Caco-2 (cell line): ENCODE measurements around the gene NCAPH2. TPM values are rescaled to one million over a fixed set of nuclear protein-coding genes. Genes with fewer than 3 reads are reported as not detected.

ENCODE experiments used
- BruUV-seq: library from RNA; stranded (reverse); fragments of 400-500 nt; replicated peaks from 2 replicates; lab custom pipeline; 2021; lab: Mats Ljungman, UMichigan
- CTCF ChIA-PET: fragments of 300-600 bp; sonication (Branson Sonifier 250); formaldehyde crosslinking; loops from one replicate; lab custom pipeline; 2022; ENCODE audit warnings: antibody characterized with exemption; lab: Charles Lee
- POLR2A ChIA-PET: fragments of 300-600 bp; sonication (Branson Sonifier 250); formaldehyde crosslinking; loops from one replicate; lab custom pipeline; 2022; ENCODE audit warnings: antibody characterized with exemption; lab: Charles Lee
- DNase-seq, 2 experiments: peaks; one replicate each; pipeline versions ENCODE4 v3.0.0 to v3.0.0-alpha.2; 2020 to 2022
- H3K27me3 ChIP-seq: replicated peaks from 2 replicates; pipeline ENCODE4 v1.6.0; 2011; ENCODE audit warnings: low read length; ENCODE audit not compliant: control insufficient read depth, insufficient read depth
- H3K36me3 ChIP-seq: 2 replicates; pipeline ENCODE4 v1.5.1; 2011; ENCODE audit warnings: low read length; ENCODE audit not compliant: control insufficient read depth, insufficient read depth
- H3K4me1 ChIP-seq: fragments of 250-450 bp; sonication (Bioruptor Pico); 2 replicates; pipeline ENCODE4 v1.5.1; 2020; ENCODE audit warnings: mild to moderate bottlenecking
- H3K4me3 ChIP-seq: 2 replicates; pipeline ENCODE4 v1.5.1; 2011; ENCODE audit warnings: low read depth, mild to moderate bottlenecking, control low read depth, low read length
- H3K9me3 ChIP-seq: fragments of 250-450 bp; sonication (Bioruptor Pico); 2 replicates; pipeline ENCODE4 v1.5.1; 2020; ENCODE audit warnings: mild to moderate bottlenecking, moderate library complexity
- H3K27ac Mint-ChIP-seq: one replicate; pipeline ENCODE4 v1.8.0; 2022; ENCODE audit warnings: mixed read lengths; ENCODE audit not compliant: unreplicated experiment
- H3K27me3 Mint-ChIP-seq: one replicate; pipeline ENCODE4 v1.8.0; 2022; ENCODE audit warnings: mixed read lengths; ENCODE audit not compliant: insufficient read depth, unreplicated experiment
- H3K36me3 Mint-ChIP-seq: one replicate; pipeline ENCODE4 v1.8.0; 2022; ENCODE audit warnings: mild to moderate bottlenecking, mixed read lengths; ENCODE audit not compliant: insufficient read depth, unreplicated experiment
- H3K4me1 Mint-ChIP-seq: one replicate; pipeline ENCODE4 v1.8.0; 2022; ENCODE audit warnings: low read depth, mixed read lengths; ENCODE audit not compliant: unreplicated experiment
- H3K4me3 Mint-ChIP-seq: one replicate; pipeline ENCODE4 v1.8.0; 2022; ENCODE audit warnings: mild to moderate bottlenecking, moderate library complexity, mixed read lengths; ENCODE audit not compliant: unreplicated experiment
- H3K9me3 Mint-ChIP-seq: one replicate; pipeline ENCODE4 v1.8.0; 2022; ENCODE audit warnings: mixed read lengths; ENCODE audit not compliant: unreplicated experiment
- CTCF ChIP-seq, 2 experiments: fragments of 200-600 bp in 1 of 2; IDR thresholded peaks; 1 replicate in 1 of 2; 2 replicates in 1 of 2; pipeline versions ENCODE4 v1.5.1 to v1.8.0; 2011 to 2022; ENCODE audit warnings: antibody characterized with exemption in 1 of 2, control low read depth in 1 of 2, inconsistent platforms in 1 of 2, low read depth in 1 of 2, low read length in 1 of 2, mild to moderate bottlenecking in 1 of 2, moderate library complexity in 1 of 2; ENCODE audit not compliant: insufficient read depth in 1 of 2, severe bottlenecking in 1 of 2, unreplicated experiment in 1 of 2
- intact Hi-C: fragments of 100-400 bp; cut with micrococcal nuclease; formaldehyde crosslinking; loops from one replicate; pipeline ENCODE4 v1.10.0; 2022; ENCODE audit not compliant: unreplicated experiment
- total RNA-seq: library from RNA; stranded (reverse); gene quantifications from 2 replicates; pipeline ENCODE4 v1.2.3, GENCODE V29; 2022

The NCAPH2 gene
- total RNA-seq, 1 experiment from 2014 or later = 88.9 TPM

GRCh38 chr22:50521710-50522109 is 13.7 kb downstream of the NCAPH2 start:
- H3K4me3 ChIP-seq = no peak overlapping the region
- Mint-ChIP-seq H3K27ac (no peak overlapping the region), H3K36me3 (peaks cover 59% of the 10 kb centered on the region), H3K9me3 (no peaks in the 10 kb centered on the region), H3K4me3 (no peak overlapping the region), H3K27me3 (no peaks in the 10 kb centered on the region), H3K4me1 (peaks cover 8% of the 10 kb centered on the region)
- no peak for DNase-seq
- H3K36me3 ChIP-seq = no peaks in the 10 kb centered on the region
- intact Hi-C loops = no loop called here
- BruUV-seq = no TSS peak
- no peaks in the 10 kb centered on the region for H3K27me3 ChIP-seq
- peaks cover 12% of the 10 kb centered on the region for H3K4me1 ChIP-seq
- no peaks in the 10 kb centered on the region for H3K9me3 ChIP-seq
- TF ChIP-seq CTCF (IDR thresholded peaks at IDR 0.05; ENCODE audit: insufficient read depth in 1 of 2, low read depth in 1 of 2, low read length in 1 of 2, severe bottlenecking in 1 of 2, unreplicated experiment in 1 of 2) = no peak
- ChIA-PET POLR2A (no interaction called here), CTCF (no interaction called here)

GRCh38 chr22:50522208-50522805 is 14.3 kb downstream of the NCAPH2 start:
- POLR2A ChIA-PET = no interaction called here
- Mint-ChIP-seq H3K27me3 (no peaks in the 10 kb centered on the region), H3K27ac (no peak overlapping the region)

GRCh38 chr22:50522806-50523438 is 14.9 kb downstream of the NCAPH2 start:
- Histone ChIP-seq H3K9me3 (no peaks in the 10 kb centered on the region), H3K27me3 (no peaks in the 10 kb centered on the region), H3K36me3 (no peaks in the 10 kb centered on the region), H3K4me3 (no peak overlapping the region), H3K4me1 (peaks cover 17% of the 10 kb centered on the region)
- DNase-seq = peak in 1 of 2 experiments; percentile 38
- ChIA-PET CTCF (no interaction called here), POLR2A (no interaction called here)
- TSS peak; percentile 16 for BruUV-seq
- Mint-ChIP-seq H3K27me3 (no peaks in the 10 kb centered on the region), H3K4me1 (peaks cover 14% of the 10 kb centered on the region), H3K9me3 (no peaks in the 10 kb centered on the region), H3K36me3 (peaks cover 53% of the 10 kb centered on the region), H3K27ac (no peak overlapping the region), H3K4me3 (peak overlapping the region; percentile 89)
- no peak for TF ChIP-seq CTCF (IDR thresholded peaks at IDR 0.05; ENCODE audit: insufficient read depth in 1 of 2, low read depth in 1 of 2, low read length in 1 of 2, severe bottlenecking in 1 of 2, unreplicated experiment in 1 of 2)
- intact Hi-C loops = no loop called here

More at GRCh38 chr22:50522208-50522805, 14.3 kb downstream of the NCAPH2 start:
- CTCF ChIA-PET = no interaction called here
- H3K9me3 ChIP-seq = no peaks in the 10 kb centered on the region
- H3K4me3 ChIP-seq = no peak overlapping the region
- no peaks in the 10 kb centered on the region for H3K36me3 ChIP-seq
- intact Hi-C loops = no loop called here
- H3K27me3 ChIP-seq = no peaks in the 10 kb centered on the region
- Mint-ChIP-seq H3K4me3 (no peak overlapping the region), H3K36me3 (peaks cover 59% of the 10 kb centered on the region), H3K4me1 (peaks cover 14% of the 10 kb centered on the region), H3K9me3 (no peaks in the 10 kb centered on the region)
- DNase-seq = no peak
- no peak for TF ChIP-seq CTCF (IDR thresholded peaks at IDR 0.05; ENCODE audit: insufficient read depth in 1 of 2, low read depth in 1 of 2, low read length in 1 of 2, severe bottlenecking in 1 of 2, unreplicated experiment in 1 of 2)
- H3K4me1 ChIP-seq = peaks cover 17% of the 10 kb centered on the region
- no TSS peak for BruUV-seq
